Measurements from ENCODE around the gene PDX1. TPM values are rescaled to one million over a fixed set of nuclear protein-coding genes. Genes with fewer than 3 reads are reported as not detected.

The PDX1 gene
- total RNA-seq, 2 donors from 2014 or later = 0.35 to 0.54 TPM

DNA sequence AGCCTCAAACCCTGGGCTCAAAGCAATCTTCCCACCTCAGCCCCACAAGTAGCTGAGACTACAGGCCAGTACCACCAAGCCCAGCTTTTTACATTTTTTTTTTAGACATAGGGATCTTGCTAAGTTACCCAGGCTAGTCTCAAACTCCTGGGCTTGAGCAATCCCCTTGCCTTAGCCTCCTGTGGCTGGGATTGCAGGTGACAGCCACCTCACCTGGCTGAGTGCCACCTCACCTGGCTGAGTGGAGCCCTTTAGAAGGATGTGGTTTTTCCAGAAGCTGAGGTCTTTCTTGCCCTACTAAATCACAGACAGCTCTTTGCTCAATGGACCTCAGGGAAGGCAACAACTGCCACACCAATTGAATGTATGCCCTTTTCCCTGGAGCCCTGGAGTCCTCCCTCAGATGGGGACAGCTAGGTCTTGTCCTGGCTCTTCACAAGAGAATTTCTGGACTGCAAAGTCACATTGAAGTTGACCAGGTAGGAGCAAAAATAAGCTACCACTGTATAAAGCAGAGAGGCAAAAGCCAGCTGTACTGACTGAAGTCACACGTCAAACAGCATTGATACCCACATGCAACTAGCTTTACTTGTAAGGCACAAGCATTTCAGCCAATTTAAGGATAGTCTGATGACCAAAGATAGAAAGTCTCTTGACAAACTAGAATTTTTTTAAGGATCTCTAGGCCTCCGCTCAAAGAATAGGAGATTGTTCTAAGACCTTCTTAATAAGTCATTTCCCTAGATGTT, 14.0 kb downstream of the PDX1 start:
- H3K4me3 ChIP-seq = no peak overlapping the region
- no peaks in the 10 kb centered on the region for H3K36me3 ChIP-seq
- H3K9me3 ChIP-seq = no peaks in the 10 kb centered on the region
- no peak overlapping the region for H3K9ac ChIP-seq (ENCODE audit: low read depth in 2 of 2, low read length in 2 of 2)
- H3K4me1 ChIP-seq = no peaks in the 10 kb centered on the region
- intact Hi-C loops (cut with DNase I) = no loop called here
- TF ChIP-seq, protein P1, sequence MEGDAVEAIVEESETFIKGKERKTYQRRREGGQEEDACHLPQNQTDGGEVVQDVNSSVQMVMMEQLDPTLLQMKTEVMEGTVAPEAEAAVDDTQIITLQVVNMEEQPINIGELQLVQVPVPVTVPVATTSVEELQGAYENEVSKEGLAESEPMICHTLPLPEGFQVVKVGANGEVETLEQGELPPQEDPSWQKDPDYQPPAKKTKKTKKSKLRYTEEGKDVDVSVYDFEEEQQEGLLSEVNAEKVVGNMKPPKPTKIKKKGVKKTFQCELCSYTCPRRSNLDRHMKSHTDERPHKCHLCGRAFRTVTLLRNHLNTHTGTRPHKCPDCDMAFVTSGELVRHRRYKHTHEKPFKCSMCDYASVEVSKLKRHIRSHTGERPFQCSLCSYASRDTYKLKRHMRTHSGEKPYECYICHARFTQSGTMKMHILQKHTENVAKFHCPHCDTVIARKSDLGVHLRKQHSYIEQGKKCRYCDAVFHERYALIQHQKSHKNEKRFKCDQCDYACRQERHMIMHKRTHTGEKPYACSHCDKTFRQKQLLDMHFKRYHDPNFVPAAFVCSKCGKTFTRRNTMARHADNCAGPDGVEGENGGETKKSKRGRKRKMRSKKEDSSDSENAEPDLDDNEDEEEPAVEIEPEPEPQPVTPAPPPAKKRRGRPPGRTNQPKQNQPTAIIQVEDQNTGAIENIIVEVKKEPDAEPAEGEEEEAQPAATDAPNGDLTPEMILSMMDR (IDR thresholded peaks at IDR 0.05) = no peak
- no peak for DNase-seq
- H3K27ac ChIP-seq = no peak overlapping the region
- H3K27me3 ChIP-seq = peaks cover 24% of the 10 kb centered on the region

DNA sequence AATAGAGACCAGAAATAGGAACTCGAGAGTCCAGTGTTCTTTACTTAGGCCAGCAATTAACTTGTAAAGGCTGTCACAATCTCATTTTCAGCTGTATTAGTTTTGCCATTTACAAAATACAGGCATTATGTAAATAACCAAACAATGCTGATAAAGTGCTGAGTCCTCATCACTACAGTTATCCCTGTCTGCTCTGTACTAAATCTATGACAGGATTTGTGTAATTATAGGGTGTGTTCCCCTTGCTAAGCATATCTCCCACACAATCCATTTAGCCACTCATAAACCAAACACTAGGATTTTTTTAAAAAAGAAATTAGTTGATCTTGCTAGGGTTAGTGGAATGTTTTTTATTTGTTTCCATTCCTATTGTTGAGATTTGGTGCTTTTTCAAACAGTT, 23.2 kb downstream of the PDX1 start:
- DNase-seq = no peak

DNA sequence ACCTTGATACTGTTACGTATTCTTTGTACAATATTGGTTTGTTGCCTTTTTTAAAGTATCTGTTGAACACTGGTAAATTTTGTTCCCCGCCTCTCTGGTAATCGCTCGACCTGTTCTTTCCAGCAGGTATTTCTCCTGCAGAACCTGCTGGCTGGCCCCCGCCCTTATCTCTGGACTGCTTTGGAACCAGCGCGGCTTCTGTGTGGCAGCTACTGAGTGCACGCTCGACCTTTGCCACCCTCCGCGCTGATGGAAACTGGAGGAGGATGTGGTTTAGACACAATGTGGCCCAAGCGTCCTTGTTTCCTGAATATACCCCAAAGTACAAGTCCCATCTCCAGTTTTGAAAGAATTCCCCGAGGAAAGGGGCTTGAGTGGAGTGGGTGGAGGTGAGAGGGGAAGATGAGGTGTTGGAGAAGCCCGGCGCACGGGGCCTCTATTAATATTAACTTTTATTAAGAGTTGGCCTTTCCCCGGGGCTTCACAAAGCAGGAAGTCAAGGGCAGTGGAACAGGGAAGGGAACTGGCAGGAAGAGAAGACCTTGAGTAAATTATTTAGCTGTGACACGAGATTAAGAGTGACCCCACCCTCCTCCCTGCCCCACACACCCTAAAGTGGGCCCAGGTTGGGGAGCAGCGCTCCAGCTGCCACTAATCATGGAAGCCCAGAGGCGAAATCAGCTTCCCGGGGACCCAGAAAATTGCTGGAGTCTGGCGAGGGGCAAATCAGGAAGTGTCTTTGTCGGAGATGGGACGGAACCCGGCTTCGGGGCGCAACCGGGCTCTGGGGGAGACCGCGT, 33.3 kb downstream of the PDX1 start:
- peak overlapping the region; percentile 46 for H3K4me3 ChIP-seq
- no peaks in the 10 kb centered on the region for H3K9me3 ChIP-seq
- no peaks in the 10 kb centered on the region for H3K4me1 ChIP-seq
- TF ChIP-seq, protein P1 (IDR thresholded peaks at IDR 0.05) = no peak
- peaks cover 5% of the 10 kb centered on the region for H3K27me3 ChIP-seq
- intact Hi-C loops (cut with DNase I) = loop anchor here (5.0 kb wide), 2 partner anchors 86 to 121 kb away; no protein-coding TSS in a partner anchor
- H3K36me3 ChIP-seq = no peaks in the 10 kb centered on the region
- DNase-seq = peak; percentile 86
- H3K27ac ChIP-seq = peak overlapping the region; percentile 88
- peak overlapping the region; percentile 83 to 84 for H3K9ac ChIP-seq (ENCODE audit: low read depth in 2 of 2, low read length in 2 of 2)

More for the DNA sequence above, 23.2 kb downstream of the PDX1 start:
- H3K9me3 ChIP-seq = no peaks in the 10 kb centered on the region
- TF ChIP-seq, protein P1 (IDR thresholded peaks at IDR 0.05) = no peak
- intact Hi-C loops (cut with DNase I) = no loop called here
- H3K9ac ChIP-seq (ENCODE audit: low read depth in 2 of 2, low read length in 2 of 2) = no peak overlapping the region
- H3K4me3 ChIP-seq = no peak overlapping the region
- H3K36me3 ChIP-seq = no peaks in the 10 kb centered on the region
- H3K27me3 ChIP-seq = no peaks in the 10 kb centered on the region
- no peak overlapping the region for H3K27ac ChIP-seq
- no peaks in the 10 kb centered on the region for H3K4me1 ChIP-seq

DNA sequence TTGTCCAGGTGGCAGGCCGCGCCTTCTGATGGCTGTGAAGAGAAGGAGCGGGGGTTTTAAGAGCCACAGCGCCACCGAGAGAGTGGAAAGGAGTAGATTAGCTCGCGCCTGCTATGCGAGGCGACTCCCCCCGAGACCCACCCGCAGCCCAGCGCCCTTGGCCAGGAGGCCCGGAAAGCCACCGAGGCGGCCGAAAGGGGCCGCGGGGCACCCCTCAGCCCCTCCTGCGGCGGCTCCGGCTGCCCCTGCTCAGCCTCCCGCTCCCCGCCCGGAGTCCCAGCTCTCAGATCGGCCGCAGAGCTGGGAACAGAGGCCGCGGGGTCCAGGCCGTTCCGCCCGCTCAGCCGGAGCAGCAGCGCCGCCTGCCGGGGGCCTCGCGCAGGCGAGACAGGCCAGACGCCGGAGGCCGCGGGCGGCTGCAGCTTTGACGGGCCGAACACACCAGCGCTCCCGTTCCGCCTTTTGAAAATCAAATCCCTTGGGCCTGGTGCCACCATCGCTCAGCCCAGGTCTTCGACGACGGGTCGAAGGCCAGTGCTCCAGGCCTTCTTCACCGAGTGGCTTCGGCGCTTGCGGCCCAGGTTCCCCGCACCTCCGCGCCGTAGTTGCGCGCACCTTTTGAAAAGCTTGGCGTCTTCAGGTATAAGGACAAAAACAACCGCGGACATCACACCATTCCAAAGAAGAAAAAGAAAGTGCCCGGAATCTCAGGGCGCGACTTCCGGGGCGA, 34.0 kb downstream of the PDX1 start:
- Histone ChIP-seq H3K9ac (ENCODE audit: low read depth in 2 of 2, low read length in 2 of 2) (peak overlapping the region; percentile 84), H3K36me3 (no peaks in the 10 kb centered on the region), H3K27me3 (peaks cover 5% of the 10 kb centered on the region), H3K27ac (peak overlapping the region; percentile 88), H3K4me1 (no peaks in the 10 kb centered on the region), H3K4me3 (peak overlapping the region; percentile 46), H3K9me3 (no peaks in the 10 kb centered on the region)
- intact Hi-C loops (cut with DNase I) = loop anchor here (5.0 kb wide), 2 partner anchors 87 to 122 kb away; no protein-coding TSS in a partner anchor
- TF ChIP-seq, protein P1 (IDR thresholded peaks at IDR 0.05) = peak; percentile 95
- DNase-seq = peak; percentile 82

DNA sequence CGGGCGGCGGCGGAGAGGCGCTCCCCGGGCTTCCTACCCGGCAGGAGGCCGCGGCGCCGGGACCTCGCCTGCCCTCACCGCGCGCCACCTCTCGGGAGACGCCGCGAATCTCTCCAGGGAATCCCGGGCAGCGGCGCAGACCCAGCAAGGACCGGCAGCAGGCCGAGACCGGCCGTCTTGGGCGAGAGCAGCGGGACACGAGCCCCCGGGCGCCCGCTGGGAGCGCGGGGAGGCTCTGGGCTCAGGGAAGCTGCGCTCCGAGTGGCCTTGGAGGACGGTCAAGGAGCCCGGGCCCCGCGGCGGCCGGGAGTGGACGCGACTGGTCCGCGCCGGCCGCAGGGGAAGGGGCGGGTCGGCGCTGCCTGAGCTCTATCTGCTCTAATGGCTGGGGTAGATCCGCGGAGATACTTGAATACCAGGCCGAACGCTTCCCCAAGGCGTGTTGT, 34.6 kb downstream of the PDX1 start:
- intact Hi-C loops (cut with DNase I) = loop anchor here (5.0 kb wide), 2 partner anchors 87 to 122 kb away; no protein-coding TSS in a partner anchor

More for the DNA sequence above, 34.6 kb downstream of the PDX1 start:
- TF ChIP-seq, protein P1 (IDR thresholded peaks at IDR 0.05) = no peak
- Histone ChIP-seq H3K9ac (ENCODE audit: low read depth in 2 of 2, low read length in 2 of 2) (peak overlapping the region; percentile 84), H3K4me3 (peak overlapping the region; percentile 46), H3K4me1 (no peaks in the 10 kb centered on the region), H3K27ac (peak overlapping the region; percentile 88), H3K9me3 (no peaks in the 10 kb centered on the region), H3K27me3 (peaks cover 5% of the 10 kb centered on the region), H3K36me3 (no peaks in the 10 kb centered on the region)
- peak; percentile 63 for DNase-seq

All from colonic mucosa (tissue), 4 donors.